Measurements from ENCODE around the gene ANKRD33B. TPM values are rescaled to one million over a fixed set of nuclear protein-coding genes. Genes with fewer than 3 reads are reported as not detected.
A peak's percentile ranks its signal among the peaks of the same experiment; 100 is the strongest.

Gene ANKRD33B
- total RNA-seq, 1 experiment from 2014 or later: 14.9 TPM

DNA sequence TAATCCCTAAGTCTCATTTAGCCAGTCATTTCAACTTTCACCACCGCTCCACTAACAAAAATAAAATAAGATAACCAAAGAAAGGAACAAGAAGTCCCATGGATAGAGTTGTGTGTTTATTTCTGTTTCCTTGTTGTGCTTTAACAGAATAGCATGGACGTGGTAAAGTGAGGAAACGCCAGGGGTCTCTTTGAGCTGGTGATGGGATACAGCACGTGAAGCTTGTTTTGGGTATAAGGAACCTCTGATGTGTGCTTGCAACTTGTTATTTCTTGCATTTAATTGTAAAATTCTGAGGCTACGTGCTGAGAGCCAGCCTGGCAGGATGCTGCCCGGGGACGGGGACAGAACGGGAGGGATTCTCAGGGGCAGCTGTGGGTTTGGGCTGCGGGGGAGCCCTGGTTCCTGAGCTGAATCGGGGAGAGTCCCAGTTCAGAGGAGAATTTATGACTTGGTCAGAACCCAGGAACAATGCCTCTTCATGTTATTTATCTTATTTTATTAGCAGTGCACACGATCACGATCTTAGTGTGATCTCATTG lies 63.4 kb downstream of the ANKRD33B start:
- BruUV-seq (replicated peaks): no TSS peak
- Histone ChIP-seq H4K20me1 (ENCODE audit: low read length) (no peaks in the 10 kb centered on the region), H3K79me2 (ENCODE audit: low read length) (no peaks in the 10 kb centered on the region), H3K36me3 (ENCODE audit: low read depth, low read length) (no peaks in the 10 kb centered on the region), H3K4me1 (ENCODE audit: insufficient read depth, low read length) (peaks cover 12% of the 10 kb centered on the region), H3K27ac (ENCODE audit: low read length) (peak overlapping the region; percentile 1; the same call in 1 of the 2 replicates), H3K9ac (ENCODE audit: low read length) (no peak overlapping the region), H2AFZ (ENCODE audit: low read length) (peak overlapping the region; percentile 32), H3K27me3 (ENCODE audit: low read length) (no peaks in the 10 kb centered on the region), H3K4me3 (ENCODE audit: low read length) (peak overlapping the region; percentile 59), H3K9me3 (ENCODE audit: low read length) (no peaks in the 10 kb centered on the region), H3K4me2 (ENCODE audit: low read length) (peak overlapping the region; percentile 81), H3K9me2 (replicated peaks; ENCODE audit: low read length) (no peaks in the 10 kb centered on the region), H3F3A (ENCODE audit: low read length, unreplicated experiment) (no peaks in the 10 kb centered on the region)
- DNase-seq (no peak), ATAC-seq (peak; percentile 21)
- CTCF ChIA-PET: interaction anchor here (0.6 to 2.2 kb wide), 11 partner anchors 36 to 1210 kb away, joined by 3 to 38 read pairs (median 4); partner anchors contain the start of gene ANKRD33B
- no peak for TF ChIP-seq EZH2phosphoT487 (IDR thresholded peaks at IDR 0.05; ENCODE audit: borderline replicate concordance, low read length)
- TF ChIP-seq, protein P1, sequence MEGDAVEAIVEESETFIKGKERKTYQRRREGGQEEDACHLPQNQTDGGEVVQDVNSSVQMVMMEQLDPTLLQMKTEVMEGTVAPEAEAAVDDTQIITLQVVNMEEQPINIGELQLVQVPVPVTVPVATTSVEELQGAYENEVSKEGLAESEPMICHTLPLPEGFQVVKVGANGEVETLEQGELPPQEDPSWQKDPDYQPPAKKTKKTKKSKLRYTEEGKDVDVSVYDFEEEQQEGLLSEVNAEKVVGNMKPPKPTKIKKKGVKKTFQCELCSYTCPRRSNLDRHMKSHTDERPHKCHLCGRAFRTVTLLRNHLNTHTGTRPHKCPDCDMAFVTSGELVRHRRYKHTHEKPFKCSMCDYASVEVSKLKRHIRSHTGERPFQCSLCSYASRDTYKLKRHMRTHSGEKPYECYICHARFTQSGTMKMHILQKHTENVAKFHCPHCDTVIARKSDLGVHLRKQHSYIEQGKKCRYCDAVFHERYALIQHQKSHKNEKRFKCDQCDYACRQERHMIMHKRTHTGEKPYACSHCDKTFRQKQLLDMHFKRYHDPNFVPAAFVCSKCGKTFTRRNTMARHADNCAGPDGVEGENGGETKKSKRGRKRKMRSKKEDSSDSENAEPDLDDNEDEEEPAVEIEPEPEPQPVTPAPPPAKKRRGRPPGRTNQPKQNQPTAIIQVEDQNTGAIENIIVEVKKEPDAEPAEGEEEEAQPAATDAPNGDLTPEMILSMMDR (conservative IDR thresholded peaks at IDR 0.05; ENCODE audit: low read depth, low read length): no peak
- no peak for TF ChIP-seq EZH2 (IDR thresholded peaks at IDR 0.05; ENCODE audit: low read length, unreplicated experiment)
- POLR2A ChIA-PET (ENCODE audit: unreplicated experiment): interaction anchor here (0.6 to 1.0 kb wide), 3 partner anchors 71 to 75 kb away, joined by 3 to 7 read pairs (median 3); no protein-coding TSS in a partner anchor
- intact Hi-C loops (cut with micrococcal nuclease): loop anchor here (5.0 kb wide), 1 partner anchor 70 kb away; no protein-coding TSS in a partner anchor

GRCh38 chr5:10628601-10629000 lies 64.7 kb downstream of the ANKRD33B start:
- no peak overlapping the region for H3K27ac ChIP-seq (ENCODE audit: low read length)
- TF ChIP-seq, protein P1 (conservative IDR thresholded peaks at IDR 0.05; ENCODE audit: low read depth, low read length): no peak
- TF ChIP-seq EZH2phosphoT487 (IDR thresholded peaks at IDR 0.05; ENCODE audit: borderline replicate concordance, low read length): no peak
- TF ChIP-seq EZH2 (IDR thresholded peaks at IDR 0.05; ENCODE audit: low read length, unreplicated experiment): no peak
- ChIA-PET CTCF (interaction anchor here (1.5 to 2.2 kb wide), 2 partner anchors 160 to 176 kb away, joined by 6 to 38 read pairs; no protein-coding TSS in a partner anchor), POLR2A (ENCODE audit: unreplicated experiment) (interaction anchor here (0.6 kb wide), 2 partner anchors 38 to 160 kb away, joined by 3 read pairs; no protein-coding TSS in a partner anchor)
- no peak overlapping the region for H3K9ac ChIP-seq (ENCODE audit: low read length)
- no peak overlapping the region for H3K4me2 ChIP-seq (ENCODE audit: low read length)
- no peaks in the 10 kb centered on the region for H3K9me3 ChIP-seq (ENCODE audit: low read length)
- H3K4me1 ChIP-seq (ENCODE audit: insufficient read depth, low read length): peaks cover 12% of the 10 kb centered on the region
- intact Hi-C loops (cut with micrococcal nuclease): loop anchor here (1.0 to 5.0 kb wide), 2 partner anchors 71 to 176 kb away; no protein-coding TSS in a partner anchor
- no peaks in the 10 kb centered on the region for H3K36me3 ChIP-seq (ENCODE audit: low read depth, low read length)
- no peaks in the 10 kb centered on the region for H3K27me3 ChIP-seq (ENCODE audit: low read length)
- no peak overlapping the region for H3K4me3 ChIP-seq (ENCODE audit: low read length)
- no peak for ATAC-seq
- H3K9me2 ChIP-seq (replicated peaks; ENCODE audit: low read length): no peaks in the 10 kb centered on the region
- no peaks in the 10 kb centered on the region for H4K20me1 ChIP-seq (ENCODE audit: low read length)
- H3F3A ChIP-seq (ENCODE audit: low read length, unreplicated experiment): no peaks in the 10 kb centered on the region
- H2AFZ ChIP-seq (ENCODE audit: low read length): no peak overlapping the region
- BruUV-seq (replicated peaks): no TSS peak
- no peak for DNase-seq
- H3K79me2 ChIP-seq (ENCODE audit: low read length): no peaks in the 10 kb centered on the region

DNA sequence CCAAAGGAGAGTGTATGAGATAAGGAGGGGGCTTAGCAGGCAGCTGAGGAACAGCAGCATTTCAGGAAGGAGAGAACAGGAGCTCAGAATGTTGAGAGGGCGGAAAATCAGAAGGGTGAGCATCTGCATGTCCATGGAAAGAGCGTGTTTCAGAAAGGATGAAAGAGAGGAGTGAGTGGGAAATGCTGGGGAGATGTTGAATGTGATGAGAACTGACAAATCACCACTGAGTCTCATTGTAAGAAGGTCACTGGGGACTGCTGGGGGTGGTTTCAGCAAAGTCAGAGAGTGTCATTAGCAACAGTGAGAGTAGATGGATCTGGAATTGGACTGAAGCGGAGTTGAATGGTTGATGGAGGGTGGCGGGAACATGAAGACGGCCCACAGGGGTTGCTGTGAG lies 65.8 kb downstream of the ANKRD33B start:
- intact Hi-C loops (cut with micrococcal nuclease): loop anchor here (5.0 kb wide), 1 partner anchor 72 kb away; no protein-coding TSS in a partner anchor
- H2AFZ ChIP-seq (ENCODE audit: low read length): no peak overlapping the region
- no peaks in the 10 kb centered on the region for H3F3A ChIP-seq (ENCODE audit: low read length, unreplicated experiment)
- DNase-seq (no peak), ATAC-seq (no peak)
- ChIA-PET CTCF (no interaction called here), POLR2A (ENCODE audit: unreplicated experiment) (no interaction called here)
- no peak overlapping the region for H3K9ac ChIP-seq (ENCODE audit: low read length)
- no peaks in the 10 kb centered on the region for H3K9me2 ChIP-seq (replicated peaks; ENCODE audit: low read length)
- no peak overlapping the region for H3K27ac ChIP-seq (ENCODE audit: low read length)
- TF ChIP-seq EZH2phosphoT487 (IDR thresholded peaks at IDR 0.05; ENCODE audit: borderline replicate concordance, low read length) (no peak), EZH2 (IDR thresholded peaks at IDR 0.05; ENCODE audit: low read length, unreplicated experiment) (no peak)
- TF ChIP-seq, protein P1 (conservative IDR thresholded peaks at IDR 0.05; ENCODE audit: low read depth, low read length): no peak
- H3K4me1 ChIP-seq (ENCODE audit: insufficient read depth, low read length): peaks cover 12% of the 10 kb centered on the region
- H3K9me3 ChIP-seq (ENCODE audit: low read length): no peaks in the 10 kb centered on the region
- BruUV-seq (replicated peaks): no TSS peak
- H3K36me3 ChIP-seq (ENCODE audit: low read depth, low read length): no peaks in the 10 kb centered on the region
- H3K79me2 ChIP-seq (ENCODE audit: low read length): no peaks in the 10 kb centered on the region
- no peaks in the 10 kb centered on the region for H3K27me3 ChIP-seq (ENCODE audit: low read length)
- no peaks in the 10 kb centered on the region for H4K20me1 ChIP-seq (ENCODE audit: low read length)
- no peak overlapping the region for H3K4me2 ChIP-seq (ENCODE audit: low read length)
- H3K4me3 ChIP-seq (ENCODE audit: low read length): no peak overlapping the region

Data from PC-3 (cell line).